ENCODE measurements around the gene ZNF468. TPM values are rescaled to one million over a fixed set of nuclear protein-coding genes. Genes with fewer than 3 reads are reported as not detected.
"Not testable (repeated sequence)": the region's sequence is repeated elsewhere in the genome, so short reads cannot be mapped to it uniquely, and the experiment has no call there.

ZNF468 gene
- polyA plus RNA-seq (2013, experiment 1 of 2), result 21.4 TPM
- polyA plus RNA-seq (2013, experiment 2 of 2), result 22.2 TPM

GRCh38 chr19:52857378-52858191 is at the start of gene ZNF468:
Gene ZNF468, minus strand, starts transcription at chr19:52857619. Its CDS starts 3,347 bp downstream, at chr19:52854272.
- not testable (repeated sequence) for H3K9me3 ChIP-seq (ENCODE audit: insufficient read depth, low read depth, low read length); H3K4me1 ChIP-seq (ENCODE audit: insufficient read depth, low read length); H3K27ac ChIP-seq (ENCODE audit: low read depth, low read length); H3K27me3 ChIP-seq (ENCODE audit: insufficient read depth, low read length)
- peak within 1 kb of the TSS; percentile 97 for H3K4me3 ChIP-seq (ENCODE audit: low read length)
- H3K9ac ChIP-seq (ENCODE audit: low read depth, low read length), result peak within 1 kb of the TSS; percentile 72
- H3K36me3 ChIP-seq (ENCODE audit: insufficient read depth, low read length), result peaks cover 12% of the 10 kb centered on the region
- 4% methylated on average over 34 of the region's 43 CpGs for WGBS

- not testable (repeated sequence) for H3K27ac ChIP-seq (ENCODE audit: low read depth, low read length); H3K27me3 ChIP-seq (ENCODE audit: insufficient read depth, low read length); H3K4me1 ChIP-seq (ENCODE audit: insufficient read depth, low read length); H3K9ac ChIP-seq (ENCODE audit: low read depth, low read length); H3K9me3 ChIP-seq (ENCODE audit: insufficient read depth, low read depth, low read length); H3K4me3 ChIP-seq (ENCODE audit: low read length)
- WGBS, result 91% methylated on average over 14 of the region's 16 CpGs
- H3K36me3 ChIP-seq (ENCODE audit: insufficient read depth, low read length), result peaks cover 31% of the 10 kb centered on the region
Observed at GRCh38 chr19:52904052-52904780, 46.8 kb upstream of the ZNF468 start.

- peaks cover 14% of the 10 kb centered on the region for H3K4me1 ChIP-seq (ENCODE audit: insufficient read depth, low read length)
- H3K36me3 ChIP-seq (ENCODE audit: insufficient read depth, low read length), result peaks cover 15% of the 10 kb centered on the region
- H3K4me3 ChIP-seq (ENCODE audit: low read length), result no peak overlapping the region
- WGBS, result 97% methylated on average over 3 of the region's 3 CpGs
- H3K9me3 ChIP-seq (ENCODE audit: insufficient read depth, low read depth, low read length), result no peaks in the 10 kb centered on the region
- no peak overlapping the region for H3K9ac ChIP-seq (ENCODE audit: low read depth, low read length)
- no peaks in the 10 kb centered on the region for H3K27me3 ChIP-seq (ENCODE audit: insufficient read depth, low read length)
- H3K27ac ChIP-seq (ENCODE audit: low read depth, low read length), result no peak overlapping the region
Observed at GRCh38 chr19:52901842-52902241, 44.4 kb upstream of the ZNF468 start.

GRCh38 chr19:52898596-52898995 is 41.2 kb upstream of the ZNF468 start:
- not testable (repeated sequence) for H3K27me3 ChIP-seq (ENCODE audit: insufficient read depth, low read length); H3K9me3 ChIP-seq (ENCODE audit: insufficient read depth, low read depth, low read length)
- peaks cover 14% of the 10 kb centered on the region for H3K4me1 ChIP-seq (ENCODE audit: insufficient read depth, low read length)
- peak overlapping the region; percentile 65; the same call in 1 of the 2 replicates for H3K27ac ChIP-seq (ENCODE audit: low read depth, low read length)
- 65% methylated on average over 10 of the region's 10 CpGs for WGBS
- peak overlapping the region; percentile 92 for H3K4me3 ChIP-seq (ENCODE audit: low read length)
- peaks cover 15% of the 10 kb centered on the region for H3K36me3 ChIP-seq (ENCODE audit: insufficient read depth, low read length)
- peak overlapping the region; percentile 0; the same call in 1 of the 2 replicates for H3K9ac ChIP-seq (ENCODE audit: low read depth, low read length)

- H3K9ac ChIP-seq (ENCODE audit: low read depth, low read length), result peak overlapping the region; percentile 0; the same call in 1 of the 2 replicates
- 27% methylated on average over 15 of the region's 15 CpGs for WGBS
Observed at GRCh38 chr19:52898101-52898500, 40.7 kb upstream of the ZNF468 start.

GRCh38 chr19:52897138-52897935 is 39.9 kb upstream of the ZNF468 start, which contains the start of gene ZNF320:
Gene ZNF320, minus strand, starts transcription at chr19:52897635. Its CDS starts 7,380 bp downstream, at chr19:52890255.
- Histone ChIP-seq H3K9me3 (ENCODE audit: insufficient read depth, low read depth, low read length) (no peaks in the 10 kb centered on the region), H3K27ac (ENCODE audit: low read depth, low read length) (peak within 1 kb of the TSS; percentile 93), H3K36me3 (ENCODE audit: insufficient read depth, low read length) (peaks cover 24% of the 10 kb centered on the region), H3K27me3 (ENCODE audit: insufficient read depth, low read length) (no peaks in the 10 kb centered on the region), H3K4me1 (ENCODE audit: insufficient read depth, low read length) (peaks cover 9% of the 10 kb centered on the region; the same call in 1 of the 2 replicates), H3K4me3 (ENCODE audit: low read length) (peak within 1 kb of the TSS; percentile 92), H3K9ac (ENCODE audit: low read depth, low read length) (peak within 1 kb of the TSS; percentile 95)
- 1% methylated on average over 56 of the region's 56 CpGs for WGBS

More at GRCh38 chr19:52898101-52898500, 40.7 kb upstream of the ZNF468 start:
- Histone ChIP-seq H3K27me3 (ENCODE audit: insufficient read depth, low read length) (no peaks in the 10 kb centered on the region), H3K27ac (ENCODE audit: low read depth, low read length) (peak overlapping the region; percentile 65; the same call in 1 of the 2 replicates), H3K9me3 (ENCODE audit: insufficient read depth, low read depth, low read length) (no peaks in the 10 kb centered on the region), H3K4me1 (ENCODE audit: insufficient read depth, low read length) (peaks cover 9% of the 10 kb centered on the region; the same call in 1 of the 2 replicates), H3K36me3 (ENCODE audit: insufficient read depth, low read length) (peaks cover 20% of the 10 kb centered on the region), H3K4me3 (ENCODE audit: low read length) (peak overlapping the region; percentile 92)

- Histone ChIP-seq H3K4me1 (ENCODE audit: insufficient read depth, low read length) (peaks cover 9% of the 10 kb centered on the region; the same call in 1 of the 2 replicates), H3K9ac (ENCODE audit: low read depth, low read length) (peak overlapping the region; percentile 95), H3K27ac (ENCODE audit: low read depth, low read length) (peak overlapping the region; percentile 93), H3K9me3 (ENCODE audit: insufficient read depth, low read depth, low read length) (no peaks in the 10 kb centered on the region), H3K36me3 (ENCODE audit: insufficient read depth, low read length) (peaks cover 31% of the 10 kb centered on the region), H3K27me3 (ENCODE audit: insufficient read depth, low read length) (no peaks in the 10 kb centered on the region), H3K4me3 (ENCODE audit: low read length) (peak overlapping the region; percentile 92)
- WGBS, result 39% methylated on average over 22 of the region's 24 CpGs
Observed at GRCh38 chr19:52896431-52897137, 39.2 kb upstream of the ZNF468 start.

GRCh38 chr19:52891336-52891735 is 33.9 kb upstream of the ZNF468 start:
- no peaks in the 10 kb centered on the region for H3K4me1 ChIP-seq (ENCODE audit: insufficient read depth, low read length)
- H3K9ac ChIP-seq (ENCODE audit: low read depth, low read length), result no peak overlapping the region
- H3K9me3 ChIP-seq (ENCODE audit: insufficient read depth, low read depth, low read length), result no peaks in the 10 kb centered on the region
- peaks cover 79% of the 10 kb centered on the region for H3K36me3 ChIP-seq (ENCODE audit: insufficient read depth, low read length)
- no peak overlapping the region for H3K27ac ChIP-seq (ENCODE audit: low read depth, low read length)
- no peaks in the 10 kb centered on the region for H3K27me3 ChIP-seq (ENCODE audit: insufficient read depth, low read length)
- H3K4me3 ChIP-seq (ENCODE audit: low read length), result no peak overlapping the region
- 74% methylated on average over 4 of the region's 4 CpGs for WGBS

GRCh38 chr19:52889931-52890330 is 32.5 kb upstream of the ZNF468 start:
- Histone ChIP-seq H3K27me3 (ENCODE audit: insufficient read depth, low read length) (no peaks in the 10 kb centered on the region), H3K36me3 (ENCODE audit: insufficient read depth, low read length) (peaks cover 86% of the 10 kb centered on the region), H3K9ac (ENCODE audit: low read depth, low read length) (no peak overlapping the region), H3K9me3 (ENCODE audit: insufficient read depth, low read depth, low read length) (no peaks in the 10 kb centered on the region), H3K4me3 (ENCODE audit: low read length) (no peak overlapping the region), H3K4me1 (ENCODE audit: insufficient read depth, low read length) (no peaks in the 10 kb centered on the region), H3K27ac (ENCODE audit: low read depth, low read length) (no peak overlapping the region)
- WGBS, result 93% methylated on average over 4 of the region's 4 CpGs

- Histone ChIP-seq H3K9ac (ENCODE audit: low read depth, low read length) (no peak overlapping the region), H3K27me3 (ENCODE audit: insufficient read depth, low read length) (no peaks in the 10 kb centered on the region), H3K27ac (ENCODE audit: low read depth, low read length) (no peak overlapping the region), H3K4me3 (ENCODE audit: low read length) (no peak overlapping the region), H3K9me3 (ENCODE audit: insufficient read depth, low read depth, low read length) (no peaks in the 10 kb centered on the region), H3K36me3 (ENCODE audit: insufficient read depth, low read length) (peaks cover 91% of the 10 kb centered on the region), H3K4me1 (ENCODE audit: insufficient read depth, low read length) (no peaks in the 10 kb centered on the region)
- WGBS, result 98% methylated on average over 7 of the region's 7 CpGs
Observed at GRCh38 chr19:52889076-52889475, 31.7 kb upstream of the ZNF468 start.

Data from HUES64 (cell line).